Esophagus squamous epithelium (tissue), 4 donors: ENCODE measurements around the gene MAOB.
"Not testable (repeated sequence)": the region's sequence is repeated elsewhere in the genome, so short reads cannot be mapped to it uniquely, and the experiment has no call there.

Source experiments
- POLR2A ChIP-seq, 4 donors: fragments of 450-650 bp; IDR thresholded peaks; one replicate each; pipeline ENCODE4 v1.6.1; 2017; ENCODE audit warnings: antibody characterized with exemption in 4 of 4, mild to moderate bottlenecking in 4 of 4, moderate library complexity in 3 of 4
- TF ChIP-seq, protein P1 (sequence below), 6 experiments: fragments of 450-650 bp in 4 of 6; fragments of 200-600 bp in 2 of 6; sonication (generic) in 2 of 6; IDR thresholded peaks; one replicate each; pipeline ENCODE4 v1.5.1; 2016 to 2019; ENCODE audit warnings: antibody characterized with exemption in 6 of 6, mild to moderate bottlenecking in 4 of 6, moderate library complexity in 4 of 6

DNA sequence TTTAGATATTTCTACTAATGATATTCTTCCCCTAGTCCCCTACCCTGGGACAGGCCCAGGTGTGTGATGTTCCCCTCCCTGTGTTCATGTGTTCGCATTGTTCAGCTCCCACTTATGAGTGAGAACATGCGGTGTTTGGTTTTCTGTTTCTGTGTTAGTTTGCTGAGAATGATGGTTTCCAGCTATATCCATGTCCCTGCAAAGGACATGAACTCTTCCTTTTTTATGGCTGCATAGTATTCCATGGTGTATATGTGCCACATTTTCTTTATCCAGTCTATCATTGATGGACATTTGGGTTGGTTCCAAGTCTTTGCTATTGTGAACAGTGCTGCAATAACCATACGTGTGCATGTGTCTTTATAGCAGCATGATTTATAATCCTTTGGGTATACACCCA lies 39.8 kb upstream of the MAOB start:
- TF ChIP-seq POLR2A (IDR thresholded peaks at IDR 0.05), result not testable (repeated sequence)
- TF ChIP-seq, protein P1, sequence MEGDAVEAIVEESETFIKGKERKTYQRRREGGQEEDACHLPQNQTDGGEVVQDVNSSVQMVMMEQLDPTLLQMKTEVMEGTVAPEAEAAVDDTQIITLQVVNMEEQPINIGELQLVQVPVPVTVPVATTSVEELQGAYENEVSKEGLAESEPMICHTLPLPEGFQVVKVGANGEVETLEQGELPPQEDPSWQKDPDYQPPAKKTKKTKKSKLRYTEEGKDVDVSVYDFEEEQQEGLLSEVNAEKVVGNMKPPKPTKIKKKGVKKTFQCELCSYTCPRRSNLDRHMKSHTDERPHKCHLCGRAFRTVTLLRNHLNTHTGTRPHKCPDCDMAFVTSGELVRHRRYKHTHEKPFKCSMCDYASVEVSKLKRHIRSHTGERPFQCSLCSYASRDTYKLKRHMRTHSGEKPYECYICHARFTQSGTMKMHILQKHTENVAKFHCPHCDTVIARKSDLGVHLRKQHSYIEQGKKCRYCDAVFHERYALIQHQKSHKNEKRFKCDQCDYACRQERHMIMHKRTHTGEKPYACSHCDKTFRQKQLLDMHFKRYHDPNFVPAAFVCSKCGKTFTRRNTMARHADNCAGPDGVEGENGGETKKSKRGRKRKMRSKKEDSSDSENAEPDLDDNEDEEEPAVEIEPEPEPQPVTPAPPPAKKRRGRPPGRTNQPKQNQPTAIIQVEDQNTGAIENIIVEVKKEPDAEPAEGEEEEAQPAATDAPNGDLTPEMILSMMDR (IDR thresholded peaks at IDR 0.05), result not testable (repeated sequence)
